ENCODE data around the gene ABCA4. TPM values are rescaled to one million over a fixed set of nuclear protein-coding genes. Genes with fewer than 3 reads are reported as not detected.

Gene ABCA4
- polyA plus RNA-seq, 1 experiment, result 0.17 TPM

- H3K27ac ChIP-seq (ENCODE audit: low read depth, low read length), result peak overlapping the region; percentile 86
- ChIA-PET CTCF (interaction anchor here (1.1 to 23.0 kb wide), 8 partner anchors 8 to 298 kb away, joined by 3 to 472 read pairs (median 12); partner anchors contain the start of gene GCLM), POLR2A (interaction anchor here (1.1 to 1.8 kb wide), 4 partner anchors 12 to 298 kb away, joined by 3 to 19 read pairs (median 4); no protein-coding TSS in a partner anchor)
- TF ChIP-seq CTCF (IDR thresholded peaks at IDR 0.05; ENCODE audit: low read depth, low read length), result no peak
- DNase-seq (ENCODE audit: low read depth, low spot score), result no peak
- H3K27me3 ChIP-seq (ENCODE audit: control insufficient read depth, insufficient read depth, low read length), result no peaks in the 10 kb centered on the region
- no peaks in the 10 kb centered on the region for H3K9me3 ChIP-seq (ENCODE audit: control insufficient read depth, insufficient read depth, low read length)
- no peak overlapping the region for H3K4me3 ChIP-seq (ENCODE audit: low read depth, low read length)
Observed at GRCh38 chr1:94037392-94038229, 83.3 kb downstream of the ABCA4 start.

DNA sequence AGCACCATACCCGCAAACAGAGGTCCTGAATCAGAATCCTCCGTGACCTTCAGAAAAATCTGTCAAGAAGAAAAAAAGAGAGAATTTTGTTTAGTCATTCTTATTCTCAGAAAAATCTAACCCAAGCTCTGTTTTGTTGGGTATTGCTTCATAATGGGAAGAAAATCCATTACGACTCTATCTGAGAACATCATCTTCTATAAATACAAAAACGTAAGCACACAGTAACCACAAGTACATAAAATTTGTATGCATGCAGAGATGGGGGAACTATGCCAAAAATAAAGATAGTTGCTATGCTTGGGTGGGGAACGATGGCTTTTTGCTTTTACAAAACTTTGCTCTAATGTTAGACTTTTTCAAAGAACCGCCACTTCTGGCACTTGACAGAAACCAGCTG, 84.2 kb downstream of the ABCA4 start:
- DNase-seq (ENCODE audit: low read depth, low spot score), result peak; percentile 70
- no peaks in the 10 kb centered on the region for H3K9me3 ChIP-seq (ENCODE audit: control insufficient read depth, insufficient read depth, low read length)
- POLR2A ChIA-PET, result interaction anchor here (1.0 to 1.8 kb wide), 6 partner anchors 9 to 299 kb away, joined by 3 to 19 read pairs (median 3); no protein-coding TSS in a partner anchor
- CTCF ChIA-PET, result interaction anchor here (1.0 to 23.0 kb wide), 9 partner anchors 9 to 299 kb away, joined by 3 to 472 read pairs (median 4); partner anchors contain the start of gene GCLM
- H3K27me3 ChIP-seq (ENCODE audit: control insufficient read depth, insufficient read depth, low read length), result no peaks in the 10 kb centered on the region
- TF ChIP-seq CTCF (IDR thresholded peaks at IDR 0.05; ENCODE audit: low read depth, low read length), result no peak
- no peak overlapping the region for H3K4me3 ChIP-seq (ENCODE audit: low read depth, low read length)
- H3K27ac ChIP-seq (ENCODE audit: low read depth, low read length), result peak overlapping the region; percentile 97

DNA sequence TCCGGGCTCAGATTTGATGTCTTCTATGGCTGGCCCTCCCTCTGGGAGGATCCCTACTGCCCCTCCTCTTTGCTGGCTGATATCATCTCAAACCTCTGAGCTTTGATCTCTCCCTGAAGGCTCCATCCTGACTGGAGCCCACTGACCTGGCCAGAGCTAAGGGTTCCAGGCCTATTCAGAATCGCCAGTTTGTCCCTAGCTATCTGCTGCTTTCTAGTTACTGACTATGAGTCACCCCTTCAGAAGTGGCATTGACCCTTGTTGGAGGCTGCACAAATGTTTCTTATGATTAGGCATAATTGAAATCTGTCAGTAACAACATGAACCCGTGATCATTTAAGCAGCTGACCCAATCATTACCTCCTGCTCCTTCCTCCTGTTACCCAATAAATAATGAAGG, 87.1 kb downstream of the ABCA4 start:
- DNase-seq (ENCODE audit: low read depth, low spot score), result no peak
- POLR2A ChIA-PET, result interaction anchor here (0.6 kb wide), 1 partner anchor 302 kb away, joined by 3 read pairs; no protein-coding TSS in a partner anchor
- TF ChIP-seq CTCF (IDR thresholded peaks at IDR 0.05; ENCODE audit: low read depth, low read length), result no peak
- H3K27me3 ChIP-seq (ENCODE audit: control insufficient read depth, insufficient read depth, low read length), result peaks cover 3% of the 10 kb centered on the region
- CTCF ChIA-PET, result interaction anchor here (0.7 to 23.0 kb wide), 4 partner anchors 10 to 430 kb away, joined by 3 to 472 read pairs (median 108); no protein-coding TSS in a partner anchor
- no peak overlapping the region for H3K27ac ChIP-seq (ENCODE audit: low read depth, low read length)
- no peaks in the 10 kb centered on the region for H3K9me3 ChIP-seq (ENCODE audit: control insufficient read depth, insufficient read depth, low read length)
- H3K4me3 ChIP-seq (ENCODE audit: low read depth, low read length), result no peak overlapping the region

DNA sequence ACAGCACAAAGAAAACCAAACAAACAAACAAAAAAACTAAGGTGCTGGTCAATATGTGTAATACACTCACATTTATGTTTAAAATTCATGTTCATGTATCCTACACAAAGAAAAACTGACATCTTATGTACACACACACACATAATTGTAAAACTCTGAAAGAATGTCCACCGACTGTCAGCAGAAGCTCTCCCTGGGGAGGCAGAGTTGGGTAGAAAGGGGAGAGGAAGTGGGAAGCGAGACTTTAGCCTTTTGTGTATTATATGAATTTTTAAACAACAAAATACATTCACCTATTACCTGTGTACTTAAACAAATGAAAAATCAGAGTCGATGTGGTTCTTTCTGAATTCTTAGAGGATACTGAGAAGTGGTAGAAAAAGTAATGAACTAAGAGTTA, 88.3 kb downstream of the ABCA4 start:
- ChIA-PET CTCF (interaction anchor here (0.6 to 23.0 kb wide), 6 partner anchors 9 to 303 kb away, joined by 3 to 472 read pairs (median 5); no protein-coding TSS in a partner anchor), POLR2A (no interaction called here)
- Histone ChIP-seq H3K27me3 (ENCODE audit: control insufficient read depth, insufficient read depth, low read length) (peaks cover 3% of the 10 kb centered on the region), H3K27ac (ENCODE audit: low read depth, low read length) (no peak overlapping the region), H3K4me3 (ENCODE audit: low read depth, low read length) (no peak overlapping the region), H3K9me3 (ENCODE audit: control insufficient read depth, insufficient read depth, low read length) (no peaks in the 10 kb centered on the region)
- no peak for DNase-seq (ENCODE audit: low read depth, low spot score)
- no peak for TF ChIP-seq CTCF (IDR thresholded peaks at IDR 0.05; ENCODE audit: low read depth, low read length)

GRCh38 chr1:94031591-94031990, 89.4 kb downstream of the ABCA4 start:
- no peak for TF ChIP-seq CTCF (IDR thresholded peaks at IDR 0.05; ENCODE audit: low read depth, low read length)
- POLR2A ChIA-PET, result no interaction called here
- Histone ChIP-seq H3K27me3 (ENCODE audit: control insufficient read depth, insufficient read depth, low read length) (peaks cover 3% of the 10 kb centered on the region), H3K9me3 (ENCODE audit: control insufficient read depth, insufficient read depth, low read length) (no peaks in the 10 kb centered on the region), H3K27ac (ENCODE audit: low read depth, low read length) (no peak overlapping the region), H3K4me3 (ENCODE audit: low read depth, low read length) (no peak overlapping the region)
- no peak for DNase-seq (ENCODE audit: low read depth, low spot score)
- CTCF ChIA-PET, result interaction anchor here (1.1 to 23.0 kb wide), 3 partner anchors 8 to 304 kb away, joined by 3 to 472 read pairs (median 7); no protein-coding TSS in a partner anchor
